Spleen (tissue), 7 donors: ENCODE data around the gene ETNK2.

Experiments
- POLR2A ChIP-seq, 3 donors: fragments of 450-650 bp; IDR thresholded peaks; one replicate each; pipeline ENCODE4 v1.5.1; 2017; ENCODE audit warnings: antibody characterized with exemption in 3 of 3, mild to moderate bottlenecking in 1 of 3
- POLR2AphosphoS5 ChIP-seq, 3 donors: sonication (generic); formaldehyde crosslinking; IDR thresholded peaks; one replicate each; pipeline ENCODE4 v1.5.1; 2017; ENCODE audit warnings: antibody characterized with exemption in 3 of 3
- TF ChIP-seq, protein P1 (sequence below), 11 experiments: fragments of 200-600 bp in 7 of 11; fragments of 450-650 bp in 4 of 11; sonication (generic) in 4 of 11; IDR thresholded peaks in 8 of 11; conservative IDR thresholded peaks in 3 of 11; 1 replicate in 7 of 11; 2 replicates in 4 of 11; pipeline versions ENCODE4 v1.4.0 to v1.8.0; 2016 to 2021; ENCODE audit warnings: antibody characterized with exemption in 11 of 11, inconsistent platforms in 4 of 11, mild to moderate bottlenecking in 1 of 11
- donor health status: DM: no; HTN: no; CAD: no; lungs with moderate emphysema.
- donor health status: DM: no; HTN: no; CAD: no.
- donor health status: DM: no; HTN: no; CAD: no.

DNA sequence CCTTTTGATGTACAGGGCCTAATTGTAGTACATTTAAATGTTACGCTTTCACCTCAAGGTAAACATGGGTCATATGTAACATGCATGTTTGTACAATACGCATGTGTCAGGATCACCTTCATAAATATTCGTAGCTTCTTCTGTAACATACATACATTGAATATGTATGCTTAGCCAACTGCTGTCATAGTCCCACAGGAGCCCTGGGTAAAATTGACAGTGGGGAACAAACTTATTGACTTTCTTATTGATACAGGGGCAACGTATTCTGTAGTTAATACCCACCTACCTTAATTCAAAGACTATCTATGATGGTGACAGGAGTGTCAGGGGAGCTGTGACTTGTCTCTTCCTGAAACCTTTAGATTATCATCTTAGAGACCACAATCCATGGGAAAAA lies 18.0 kb upstream of the ETNK2 start:
- TF ChIP-seq, protein P1, sequence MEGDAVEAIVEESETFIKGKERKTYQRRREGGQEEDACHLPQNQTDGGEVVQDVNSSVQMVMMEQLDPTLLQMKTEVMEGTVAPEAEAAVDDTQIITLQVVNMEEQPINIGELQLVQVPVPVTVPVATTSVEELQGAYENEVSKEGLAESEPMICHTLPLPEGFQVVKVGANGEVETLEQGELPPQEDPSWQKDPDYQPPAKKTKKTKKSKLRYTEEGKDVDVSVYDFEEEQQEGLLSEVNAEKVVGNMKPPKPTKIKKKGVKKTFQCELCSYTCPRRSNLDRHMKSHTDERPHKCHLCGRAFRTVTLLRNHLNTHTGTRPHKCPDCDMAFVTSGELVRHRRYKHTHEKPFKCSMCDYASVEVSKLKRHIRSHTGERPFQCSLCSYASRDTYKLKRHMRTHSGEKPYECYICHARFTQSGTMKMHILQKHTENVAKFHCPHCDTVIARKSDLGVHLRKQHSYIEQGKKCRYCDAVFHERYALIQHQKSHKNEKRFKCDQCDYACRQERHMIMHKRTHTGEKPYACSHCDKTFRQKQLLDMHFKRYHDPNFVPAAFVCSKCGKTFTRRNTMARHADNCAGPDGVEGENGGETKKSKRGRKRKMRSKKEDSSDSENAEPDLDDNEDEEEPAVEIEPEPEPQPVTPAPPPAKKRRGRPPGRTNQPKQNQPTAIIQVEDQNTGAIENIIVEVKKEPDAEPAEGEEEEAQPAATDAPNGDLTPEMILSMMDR (IDR thresholded peaks at IDR 0.05 in 8 of 11, conservative IDR thresholded peaks at IDR 0.05 in 3 of 11) = no peak
- TF ChIP-seq POLR2A (IDR thresholded peaks at IDR 0.05) (no peak), POLR2AphosphoS5 (IDR thresholded peaks at IDR 0.05) (no peak)
